ENCODE results near the gene CTBP2.

The CTBP2 gene

DNA sequence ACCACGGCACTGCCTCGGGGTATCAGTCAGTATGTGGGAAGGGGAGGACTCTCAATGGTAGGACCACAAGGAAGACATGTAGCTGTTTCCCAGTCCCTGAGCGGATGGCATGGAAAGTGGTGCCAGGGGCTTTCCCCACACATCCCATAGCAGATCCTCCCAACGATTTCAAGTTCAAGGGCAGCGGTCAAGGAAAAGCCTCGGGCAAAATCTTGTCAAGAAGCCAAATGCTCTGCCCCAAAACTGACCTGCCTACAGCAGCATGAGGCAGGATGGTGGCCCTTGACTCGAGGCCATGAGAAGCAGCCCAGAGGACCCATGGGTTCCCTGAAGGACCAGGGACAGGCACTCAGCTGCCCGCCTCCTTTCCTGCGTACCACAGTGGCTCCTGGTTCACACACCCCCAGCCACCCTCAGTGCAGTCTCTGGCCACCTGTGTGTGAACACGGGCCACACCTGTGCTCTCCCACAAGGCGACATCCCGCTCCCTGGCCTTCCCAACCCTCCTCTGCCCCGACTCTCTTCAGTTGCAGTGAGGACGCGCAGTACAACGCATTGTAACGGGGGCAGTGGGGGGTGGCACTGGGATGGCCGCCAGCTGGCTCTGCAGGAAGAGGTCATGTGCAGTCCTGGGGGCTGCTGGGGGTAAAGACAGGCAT, 43.6 kb downstream of the CTBP2 start:
- no peak overlapping the region for H3K9ac ChIP-seq (ENCODE audit: low read depth in 1 of 2, low read length in 2 of 2)
- no peak overlapping the region for H3K4me3 ChIP-seq (ENCODE audit: low read length in 2 of 2)
- H3K9me3 ChIP-seq (ENCODE audit: control insufficient read depth in 2 of 2, low read length in 2 of 2), result no peaks in the 10 kb centered on the region
- no peaks in the 10 kb centered on the region for H3K27me3 ChIP-seq (ENCODE audit: control insufficient read depth in 2 of 2, insufficient read depth in 2 of 2, low read length in 2 of 2)
- no peak overlapping the region for H3K27ac ChIP-seq (ENCODE audit: low read depth in 2 of 2, low read length in 2 of 2)
- H3K4me1 ChIP-seq (ENCODE audit: control insufficient read depth in 2 of 2, insufficient read depth in 2 of 2, low read length in 2 of 2), result peaks cover 15 to 32% of the 10 kb centered on the region in 2 donors
- peaks cover 0 to 3% of the 10 kb centered on the region in 2 donors for H3K36me3 ChIP-seq (ENCODE audit: control insufficient read depth in 2 of 2, insufficient read depth in 2 of 2, low read length in 2 of 2)

DNA sequence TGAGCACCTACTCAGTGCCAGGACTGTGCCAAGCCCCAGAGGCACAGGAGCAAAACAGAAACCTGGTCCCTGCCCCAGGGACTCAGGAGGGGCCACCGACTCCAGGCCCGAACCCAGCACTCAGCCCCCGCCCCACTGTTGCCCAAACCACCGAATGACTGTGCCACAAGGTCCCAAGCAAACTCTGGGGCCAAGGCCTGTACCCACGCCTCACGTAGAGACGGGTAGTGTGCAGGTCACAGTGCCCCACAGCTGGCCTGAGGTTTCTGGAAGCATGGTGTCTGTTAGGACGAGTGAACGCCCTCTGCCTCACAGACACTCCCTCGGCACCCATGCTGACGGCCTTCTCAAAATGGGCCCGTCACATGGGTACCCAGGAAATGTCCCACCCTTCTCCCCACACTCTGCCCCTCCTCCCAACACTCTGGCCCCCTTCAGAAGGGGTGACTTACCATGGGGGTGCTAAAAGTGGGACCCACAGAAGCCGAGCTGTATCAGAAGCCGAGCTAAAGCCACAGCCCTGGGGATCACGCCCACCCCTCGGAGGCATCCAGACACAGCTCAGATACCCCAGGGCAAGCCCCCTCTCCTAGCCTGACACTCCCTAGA, 44.2 kb downstream of the CTBP2 start:
- no peak overlapping the region for H3K9ac ChIP-seq (ENCODE audit: low read depth in 1 of 2, low read length in 2 of 2)
- H3K27ac ChIP-seq (ENCODE audit: low read depth in 2 of 2, low read length in 2 of 2), result no peak overlapping the region
- H3K4me3 ChIP-seq (ENCODE audit: low read length in 2 of 2), result no peak overlapping the region
- no peaks in the 10 kb centered on the region for H3K27me3 ChIP-seq (ENCODE audit: control insufficient read depth in 2 of 2, insufficient read depth in 2 of 2, low read length in 2 of 2)
- H3K4me1 ChIP-seq (ENCODE audit: control insufficient read depth in 2 of 2, insufficient read depth in 2 of 2, low read length in 2 of 2), result peaks cover 14 to 29% of the 10 kb centered on the region in 2 donors
- no peaks in the 10 kb centered on the region for H3K9me3 ChIP-seq (ENCODE audit: control insufficient read depth in 2 of 2, low read length in 2 of 2)
- H3K36me3 ChIP-seq (ENCODE audit: control insufficient read depth in 2 of 2, insufficient read depth in 2 of 2, low read length in 2 of 2), result no peaks in the 10 kb centered on the region

DNA sequence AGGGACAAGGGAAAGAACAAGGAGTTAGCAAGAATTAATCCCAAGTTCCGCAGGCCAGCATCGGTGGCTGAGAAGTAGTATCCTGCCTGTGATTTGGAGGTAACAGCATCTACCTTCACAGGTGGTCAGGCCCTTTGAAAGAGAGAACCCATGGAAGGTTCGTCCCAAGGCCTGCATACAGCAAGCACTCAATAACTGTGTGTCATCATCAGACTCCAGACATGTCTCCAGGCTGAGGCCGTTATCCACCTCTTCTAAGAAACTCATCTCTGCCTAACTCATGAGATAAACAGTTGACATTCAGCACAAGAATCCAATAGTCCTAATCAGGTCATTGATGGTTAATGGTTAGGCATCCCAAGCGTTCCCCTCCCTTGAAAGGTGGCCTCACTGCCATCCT, 45.0 kb downstream of the CTBP2 start:
- Histone ChIP-seq H3K36me3 (ENCODE audit: control insufficient read depth in 2 of 2, insufficient read depth in 2 of 2, low read length in 2 of 2) (peaks cover 0 to under 1% of the 10 kb centered on the region in 2 donors), H3K27me3 (ENCODE audit: control insufficient read depth in 2 of 2, insufficient read depth in 2 of 2, low read length in 2 of 2) (no peaks in the 10 kb centered on the region), H3K9me3 (ENCODE audit: control insufficient read depth in 2 of 2, low read length in 2 of 2) (no peaks in the 10 kb centered on the region), H3K4me3 (ENCODE audit: low read length in 2 of 2) (no peak overlapping the region), H3K4me1 (ENCODE audit: control insufficient read depth in 2 of 2, insufficient read depth in 2 of 2, low read length in 2 of 2) (peaks cover 7 to 22% of the 10 kb centered on the region in 2 donors), H3K9ac (ENCODE audit: low read depth in 1 of 2, low read length in 2 of 2) (no peak overlapping the region), H3K27ac (ENCODE audit: low read depth in 2 of 2, low read length in 2 of 2) (no peak overlapping the region)

DNA sequence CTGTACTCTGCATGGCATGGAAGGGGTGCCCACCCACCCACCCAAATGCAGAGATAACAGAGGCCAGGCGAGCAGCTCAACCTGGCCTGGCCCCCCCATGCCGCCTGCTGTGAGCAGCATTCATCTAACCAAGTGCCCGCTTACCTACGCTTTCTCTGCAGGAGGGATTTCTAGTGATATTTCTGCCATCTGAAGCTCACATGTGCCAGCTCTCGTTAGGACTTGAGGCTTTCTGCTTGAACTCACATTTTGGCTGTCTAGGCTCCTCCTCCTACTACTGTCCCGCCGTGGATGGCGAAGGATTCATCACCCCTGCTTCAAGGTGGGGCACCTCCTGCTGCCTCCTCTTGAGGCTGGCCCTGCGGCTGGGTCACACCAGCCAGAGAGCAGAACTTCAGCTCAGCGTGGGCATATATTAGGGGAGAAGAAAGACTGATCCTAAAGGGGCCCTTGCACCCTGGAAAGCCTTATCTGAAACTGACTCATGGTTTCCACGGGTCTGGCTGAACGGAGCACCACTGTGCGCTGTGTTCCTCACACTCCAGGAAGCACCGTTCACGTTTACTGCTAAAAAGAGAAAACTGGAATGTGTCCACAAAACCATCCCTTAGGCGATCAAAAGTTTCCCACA, 45.5 kb downstream of the CTBP2 start:
- H3K27ac ChIP-seq (ENCODE audit: low read depth in 2 of 2, low read length in 2 of 2), result no peak overlapping the region
- no peaks in the 10 kb centered on the region for H3K27me3 ChIP-seq (ENCODE audit: control insufficient read depth in 2 of 2, insufficient read depth in 2 of 2, low read length in 2 of 2)
- H3K4me3 ChIP-seq (ENCODE audit: low read length in 2 of 2), result no peak overlapping the region
- H3K9ac ChIP-seq (ENCODE audit: low read depth in 1 of 2, low read length in 2 of 2), result no peak overlapping the region
- H3K4me1 ChIP-seq (ENCODE audit: control insufficient read depth in 2 of 2, insufficient read depth in 2 of 2, low read length in 2 of 2), result peaks cover 4 to 16% of the 10 kb centered on the region in 2 donors
- H3K9me3 ChIP-seq (ENCODE audit: control insufficient read depth in 2 of 2, low read length in 2 of 2), result no peaks in the 10 kb centered on the region
- peaks cover 2 to 5% of the 10 kb centered on the region in 2 donors for H3K36me3 ChIP-seq (ENCODE audit: control insufficient read depth in 2 of 2, insufficient read depth in 2 of 2, low read length in 2 of 2)

DNA sequence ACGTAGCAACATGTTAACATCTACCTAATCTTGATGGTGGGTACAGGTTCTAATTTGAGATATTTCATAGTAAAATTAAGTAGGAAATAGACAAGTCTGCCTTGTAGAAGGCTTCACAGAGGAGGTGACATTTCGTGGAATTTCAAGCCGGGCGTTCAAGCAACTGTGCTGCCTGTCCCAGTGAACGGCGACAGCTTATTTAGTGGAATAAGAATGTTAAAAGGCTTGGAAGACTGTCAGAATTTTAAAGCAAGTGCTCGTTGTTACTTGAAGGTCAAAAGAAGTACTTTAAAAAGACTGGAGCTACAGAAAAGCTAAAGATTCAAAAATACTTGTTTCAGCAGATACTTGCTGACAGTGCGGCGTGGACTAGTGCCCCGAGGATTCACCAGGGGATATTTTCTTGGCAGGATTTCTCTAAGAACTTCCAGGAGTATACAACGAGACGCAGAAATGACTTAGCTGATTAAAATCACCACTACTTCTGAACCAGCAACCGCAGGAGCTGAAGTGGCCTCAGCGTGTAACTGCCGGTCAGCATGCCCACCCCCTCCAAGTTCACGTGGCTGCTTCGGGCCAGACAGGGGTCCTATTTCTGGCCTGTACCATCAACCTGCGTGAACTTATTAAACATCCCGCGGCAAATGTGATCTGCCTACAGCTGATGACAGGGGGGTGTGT, 46.5 kb downstream of the CTBP2 start:
- no peak overlapping the region for H3K4me3 ChIP-seq (ENCODE audit: low read length in 2 of 2)
- no peak overlapping the region for H3K9ac ChIP-seq (ENCODE audit: low read depth in 1 of 2, low read length in 2 of 2)
- H3K27ac ChIP-seq (ENCODE audit: low read depth in 2 of 2, low read length in 2 of 2), result no peak overlapping the region

DNA sequence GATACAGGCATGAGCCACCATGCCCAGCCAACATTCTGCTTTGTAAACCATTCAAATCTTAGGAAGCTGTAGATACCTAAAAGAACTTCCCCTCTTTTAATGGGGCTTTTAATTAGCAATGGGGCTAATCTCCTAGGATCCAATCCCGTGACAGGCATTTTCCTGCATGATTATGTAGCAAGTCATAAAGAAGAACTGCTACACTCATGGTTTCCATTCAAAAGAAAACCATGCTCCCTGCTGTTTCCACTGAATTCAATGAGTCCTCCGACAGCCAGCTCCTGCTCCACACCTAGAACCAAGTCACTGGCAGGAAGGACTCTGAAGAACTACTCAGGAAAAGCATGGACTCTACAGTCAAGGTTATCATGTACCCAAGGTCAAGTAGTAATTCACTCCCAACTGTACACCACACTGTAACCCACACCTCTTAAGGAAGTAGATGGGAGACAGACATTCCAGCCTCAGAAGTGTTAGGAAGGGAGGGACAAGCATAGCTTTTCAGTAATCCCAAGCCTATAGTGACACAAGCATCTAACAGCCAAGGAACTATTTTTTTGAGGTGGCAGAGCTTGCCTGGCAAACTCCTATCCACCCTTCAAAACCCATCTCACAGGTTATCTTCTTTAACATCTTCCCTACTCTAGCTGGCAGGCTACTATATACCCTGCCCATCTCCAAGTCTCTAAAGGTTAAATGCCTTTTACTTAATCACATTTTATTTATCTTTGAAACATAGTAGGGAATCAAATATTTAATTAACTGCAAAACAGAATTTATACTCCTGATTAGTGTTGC, 47.5 kb downstream of the CTBP2 start:
- Histone ChIP-seq H3K27me3 (ENCODE audit: control insufficient read depth in 2 of 2, insufficient read depth in 2 of 2, low read length in 2 of 2) (no peaks in the 10 kb centered on the region), H3K9ac (ENCODE audit: low read depth in 1 of 2, low read length in 2 of 2) (no peak overlapping the region), H3K9me3 (ENCODE audit: control insufficient read depth in 2 of 2, low read length in 2 of 2) (no peaks in the 10 kb centered on the region), H3K27ac (ENCODE audit: low read depth in 2 of 2, low read length in 2 of 2) (peak overlapping the region in 1 of 2 donors; percentile 9), H3K4me1 (ENCODE audit: control insufficient read depth in 2 of 2, insufficient read depth in 2 of 2, low read length in 2 of 2) (peaks cover 0 to 3% of the 10 kb centered on the region in 2 donors), H3K4me3 (ENCODE audit: low read length in 2 of 2) (no peak overlapping the region), H3K36me3 (ENCODE audit: control insufficient read depth in 2 of 2, insufficient read depth in 2 of 2, low read length in 2 of 2) (peaks cover 17 to 18% of the 10 kb centered on the region in 2 donors)

More for the DNA sequence above, 46.5 kb downstream of the CTBP2 start:
- Histone ChIP-seq H3K9me3 (ENCODE audit: control insufficient read depth in 2 of 2, low read length in 2 of 2) (no peaks in the 10 kb centered on the region), H3K4me1 (ENCODE audit: control insufficient read depth in 2 of 2, insufficient read depth in 2 of 2, low read length in 2 of 2) (peaks cover 4 to 9% of the 10 kb centered on the region in 2 donors), H3K36me3 (ENCODE audit: control insufficient read depth in 2 of 2, insufficient read depth in 2 of 2, low read length in 2 of 2) (peaks cover 9 to 12% of the 10 kb centered on the region in 2 donors), H3K27me3 (ENCODE audit: control insufficient read depth in 2 of 2, insufficient read depth in 2 of 2, low read length in 2 of 2) (no peaks in the 10 kb centered on the region)

DNA sequence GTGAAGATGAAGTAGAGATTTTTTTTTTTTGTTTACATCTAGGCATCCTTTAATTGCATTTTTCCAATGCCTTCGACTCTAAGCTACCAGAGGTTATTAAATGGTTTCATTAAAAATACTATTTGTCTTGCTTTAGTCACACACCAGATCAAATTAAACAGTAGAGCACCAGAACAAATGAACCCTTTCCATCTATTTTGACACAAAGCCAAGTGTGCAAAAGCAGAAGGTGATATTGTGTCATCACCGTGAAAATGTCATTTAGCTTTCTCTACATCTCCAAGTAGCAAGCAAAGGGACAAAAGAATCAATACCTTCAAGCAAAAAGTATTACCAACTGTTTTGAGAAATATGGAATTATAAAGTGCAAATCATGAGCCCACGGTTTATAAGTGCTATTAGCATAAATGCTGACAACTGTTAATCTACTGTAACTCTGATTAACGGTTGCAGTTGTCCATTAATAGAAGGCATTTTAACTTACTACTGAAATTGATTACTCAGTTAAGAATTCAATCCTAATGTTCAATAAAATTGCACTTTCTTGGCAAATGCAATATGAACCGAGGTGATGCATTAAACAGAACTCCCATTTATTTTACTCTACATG, 49.1 kb downstream of the CTBP2 start:
- H3K36me3 ChIP-seq (ENCODE audit: control insufficient read depth in 2 of 2, insufficient read depth in 2 of 2, low read length in 2 of 2), result peaks cover 29 to 31% of the 10 kb centered on the region in 2 donors
- no peaks in the 10 kb centered on the region for H3K27me3 ChIP-seq (ENCODE audit: control insufficient read depth in 2 of 2, insufficient read depth in 2 of 2, low read length in 2 of 2)
- H3K4me3 ChIP-seq (ENCODE audit: low read length in 2 of 2), result no peak overlapping the region
- no peak overlapping the region for H3K9ac ChIP-seq (ENCODE audit: low read depth in 1 of 2, low read length in 2 of 2)
- no peaks in the 10 kb centered on the region for H3K4me1 ChIP-seq (ENCODE audit: control insufficient read depth in 2 of 2, insufficient read depth in 2 of 2, low read length in 2 of 2)
- no peak overlapping the region for H3K27ac ChIP-seq (ENCODE audit: low read depth in 2 of 2, low read length in 2 of 2)
- H3K9me3 ChIP-seq (ENCODE audit: control insufficient read depth in 2 of 2, low read length in 2 of 2), result no peaks in the 10 kb centered on the region

DNA sequence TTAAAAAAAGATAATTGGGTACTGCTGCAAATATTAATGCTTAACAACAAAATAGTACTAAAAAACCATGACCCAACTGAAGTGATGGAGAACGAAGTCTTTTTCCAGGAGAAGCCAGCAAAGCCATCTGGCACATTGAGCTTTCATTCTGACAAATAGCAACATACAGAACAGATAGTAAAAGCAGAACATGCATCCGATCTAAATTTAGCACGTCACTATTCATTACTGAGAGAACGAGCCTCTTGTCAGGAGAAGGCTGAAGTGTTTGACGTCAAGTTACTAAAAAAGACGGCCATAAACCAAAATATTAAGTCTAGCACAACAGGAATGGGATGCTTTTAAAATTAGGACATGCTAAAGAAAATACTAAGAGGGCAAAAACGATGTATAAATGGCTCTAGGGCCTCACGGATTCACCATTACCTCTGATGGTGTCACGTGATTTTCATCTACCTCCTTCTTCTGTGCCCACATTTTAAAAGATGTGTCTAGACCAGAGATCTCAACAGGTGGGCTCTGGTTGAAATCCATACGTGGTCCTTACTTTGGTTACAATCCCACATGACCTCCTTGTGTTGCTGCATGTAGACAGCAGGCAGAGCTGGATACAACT, 52.3 kb downstream of the CTBP2 start:
- Histone ChIP-seq H3K27me3 (ENCODE audit: control insufficient read depth in 2 of 2, insufficient read depth in 2 of 2, low read length in 2 of 2) (no peaks in the 10 kb centered on the region), H3K27ac (ENCODE audit: low read depth in 2 of 2, low read length in 2 of 2) (no peak overlapping the region), H3K9ac (ENCODE audit: low read depth in 1 of 2, low read length in 2 of 2) (no peak overlapping the region), H3K4me1 (ENCODE audit: control insufficient read depth in 2 of 2, insufficient read depth in 2 of 2, low read length in 2 of 2) (peaks cover 0 to 6% of the 10 kb centered on the region in 2 donors), H3K4me3 (ENCODE audit: low read length in 2 of 2) (no peak overlapping the region), H3K9me3 (ENCODE audit: control insufficient read depth in 2 of 2, low read length in 2 of 2) (no peaks in the 10 kb centered on the region), H3K36me3 (ENCODE audit: control insufficient read depth in 2 of 2, insufficient read depth in 2 of 2, low read length in 2 of 2) (peaks cover 29 to 35% of the 10 kb centered on the region in 2 donors)

All from mucosa of rectum (tissue), 2 donors.